GM20431 (cell line): ENCODE measurements around the gene BTRC.
"Not testable (repeated sequence)": the region's sequence is repeated elsewhere in the genome, so short reads cannot be mapped to it uniquely, and the experiment has no call there.

Experiments
- in situ Hi-C: fragments of 300-500 bp; cut with MseI, MboI; formaldehyde crosslinking; loops from one replicate; pipeline ENCODE4 v1.15.0; 2020; ENCODE audit warnings: low sequenced_read_pairs; ENCODE audit not compliant: unreplicated experiment

Gene BTRC

DNA sequence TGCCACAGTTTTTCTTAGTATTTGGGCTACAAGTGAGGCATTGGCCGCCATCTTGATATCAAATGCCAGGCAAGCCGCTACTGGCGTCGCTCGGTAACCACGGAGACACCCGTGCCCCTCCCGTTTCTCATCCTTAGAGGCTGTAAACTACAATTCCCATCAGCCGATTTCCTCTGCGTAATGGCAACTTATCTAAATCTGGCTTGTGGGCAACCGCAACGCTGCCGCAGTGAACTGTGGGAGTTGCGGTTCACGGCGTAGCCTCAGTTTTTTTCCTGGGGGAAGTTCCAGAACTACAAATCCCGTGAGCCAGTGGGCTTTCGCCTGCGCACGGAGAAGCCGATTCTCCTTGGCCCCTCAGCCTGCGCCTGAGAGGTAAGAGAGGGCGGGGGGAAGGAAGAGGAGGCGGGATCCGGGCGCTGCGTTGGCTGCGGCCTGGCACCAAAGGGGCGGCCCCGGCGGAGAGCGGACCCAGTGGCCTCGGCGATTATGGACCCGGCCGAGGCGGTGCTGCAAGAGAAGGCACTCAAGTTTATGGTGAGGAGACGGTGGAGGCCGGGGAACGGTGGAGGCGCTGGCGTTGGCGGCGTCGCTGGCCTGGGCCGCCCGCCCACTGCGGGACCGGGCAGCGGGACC lies at the start of gene BTRC:
Gene BTRC (plus strand): TSS at position 474 of the 636 bp plus-strand sequence. CDS start 16 bp downstream, at position 490.
- in situ Hi-C loops = no loop called here

DNA sequence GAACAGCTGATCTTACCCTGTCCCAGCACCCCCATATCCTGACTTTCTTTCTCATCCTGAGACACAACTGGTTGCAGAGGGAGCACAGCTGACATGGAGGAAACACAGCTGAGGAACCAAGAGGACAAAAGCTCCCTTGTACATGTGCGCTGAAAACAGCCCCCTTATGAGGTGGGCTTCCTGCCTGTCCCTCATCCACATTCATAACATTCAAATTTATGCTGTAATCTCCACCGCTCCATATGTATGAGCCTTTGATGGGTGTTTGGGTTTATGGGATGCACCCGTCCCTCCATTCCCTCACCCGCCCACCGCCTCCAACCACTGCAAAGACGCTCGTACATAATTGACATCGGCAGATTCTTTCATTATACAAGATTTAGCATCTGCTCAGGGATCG lies 49.6 kb upstream of the BTRC start:
- in situ Hi-C loops = loop anchor here (25.0 kb wide), 1 partner anchor 133 kb away; no protein-coding TSS in a partner anchor

DNA sequence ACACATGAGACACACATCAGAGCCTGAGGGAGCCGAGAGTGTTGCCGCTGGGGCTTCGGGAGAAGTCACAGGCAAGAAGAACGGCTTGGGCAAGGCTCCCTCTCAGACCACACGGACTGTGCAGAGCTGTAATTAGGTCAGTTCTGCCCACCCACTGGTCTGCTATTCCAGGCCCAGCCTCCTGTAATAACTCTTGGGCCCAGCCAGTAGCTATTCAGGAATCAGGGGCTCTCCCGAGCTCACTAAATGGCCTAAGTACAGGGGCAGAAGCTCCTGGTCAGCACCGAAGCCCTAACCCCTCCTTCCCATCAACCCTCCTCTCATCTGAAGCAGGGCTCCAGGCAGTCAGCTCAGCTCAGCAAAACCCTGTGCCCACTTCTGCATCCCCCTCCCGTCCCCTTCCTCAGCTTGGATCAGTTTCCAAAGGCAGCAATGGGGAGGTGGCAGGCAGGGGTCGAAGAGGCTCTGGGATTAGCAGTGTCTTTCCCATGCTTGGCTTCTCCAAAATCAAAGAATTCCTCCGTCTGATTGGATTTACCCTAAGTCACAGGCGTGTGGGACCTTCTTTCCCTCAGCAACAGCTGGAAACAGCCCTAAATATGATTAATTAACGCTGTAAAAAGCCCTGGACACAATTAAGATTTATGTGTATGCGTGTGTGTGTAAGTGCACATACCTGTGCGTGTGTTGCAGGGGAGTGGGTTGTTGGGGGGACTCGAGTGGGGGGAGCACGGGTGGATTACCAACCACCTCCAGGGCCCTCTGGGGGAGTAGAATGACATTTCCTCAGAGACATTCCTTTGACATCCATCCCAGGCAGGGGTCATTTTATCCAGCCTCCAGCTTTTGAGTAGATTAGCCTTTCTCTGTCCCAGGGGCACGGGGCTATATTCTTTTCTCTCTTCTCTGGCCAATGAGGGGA lies 48.4 kb upstream of the BTRC start:
- in situ Hi-C loops = loop anchor here (25.0 kb wide), 1 partner anchor 132 kb away; no protein-coding TSS in a partner anchor

DNA sequence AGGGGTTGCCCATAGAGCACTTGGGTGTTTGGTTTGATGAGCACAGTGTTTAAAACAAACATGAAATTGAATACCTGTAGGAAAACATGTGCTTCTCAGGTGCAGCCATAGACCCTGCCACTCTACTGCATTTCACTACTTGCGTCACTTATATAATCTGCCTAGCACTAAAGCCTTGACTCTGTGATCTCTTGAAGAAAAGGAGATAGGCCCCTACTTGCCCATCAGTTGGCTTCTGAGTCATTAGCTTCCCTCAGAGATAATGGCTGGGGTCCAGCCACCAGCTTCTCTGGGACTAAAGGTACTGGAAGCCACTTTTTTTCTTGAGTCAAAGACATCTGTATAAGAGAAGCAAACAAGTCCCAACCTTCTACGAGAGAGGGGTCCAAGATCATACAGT lies 45.9 kb upstream of the BTRC start:
- in situ Hi-C loops = loop anchor here (25.0 kb wide), 1 partner anchor 129 kb away; no protein-coding TSS in a partner anchor

DNA sequence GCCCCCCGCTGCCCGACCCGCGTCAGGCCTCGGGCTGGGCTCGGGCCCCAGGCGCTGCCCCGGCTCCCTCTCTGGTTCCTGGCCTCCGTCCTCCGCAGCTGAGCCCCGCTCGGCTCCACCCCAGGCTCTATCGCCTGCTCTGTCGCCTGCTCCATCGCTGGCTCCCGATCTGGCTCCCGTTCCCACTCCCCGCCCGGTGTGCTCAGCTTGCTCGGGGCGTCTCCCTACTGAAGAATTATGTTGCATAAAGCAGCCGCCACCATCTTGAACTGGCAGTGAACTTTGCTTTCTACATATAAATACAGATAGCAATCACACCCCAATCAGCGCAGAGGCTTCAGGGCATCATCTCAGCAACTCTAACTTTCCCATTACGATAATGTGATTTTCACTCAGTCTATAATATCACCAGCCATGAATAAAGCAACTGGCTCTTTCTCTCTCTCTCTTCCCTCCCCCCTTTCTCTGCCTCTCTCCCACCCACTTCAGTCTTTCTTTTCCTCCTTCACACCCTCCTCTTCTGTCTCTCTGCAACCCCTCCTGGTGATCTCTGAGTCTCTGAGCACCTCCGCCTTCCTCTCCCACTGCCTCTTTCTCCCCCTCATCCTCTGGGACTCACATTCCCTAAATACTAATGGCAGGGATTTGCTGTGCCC lies 43.3 kb upstream of the BTRC start:
- in situ Hi-C loops = loop anchor here (25.0 kb wide), 1 partner anchor 127 kb away; no protein-coding TSS in a partner anchor

DNA sequence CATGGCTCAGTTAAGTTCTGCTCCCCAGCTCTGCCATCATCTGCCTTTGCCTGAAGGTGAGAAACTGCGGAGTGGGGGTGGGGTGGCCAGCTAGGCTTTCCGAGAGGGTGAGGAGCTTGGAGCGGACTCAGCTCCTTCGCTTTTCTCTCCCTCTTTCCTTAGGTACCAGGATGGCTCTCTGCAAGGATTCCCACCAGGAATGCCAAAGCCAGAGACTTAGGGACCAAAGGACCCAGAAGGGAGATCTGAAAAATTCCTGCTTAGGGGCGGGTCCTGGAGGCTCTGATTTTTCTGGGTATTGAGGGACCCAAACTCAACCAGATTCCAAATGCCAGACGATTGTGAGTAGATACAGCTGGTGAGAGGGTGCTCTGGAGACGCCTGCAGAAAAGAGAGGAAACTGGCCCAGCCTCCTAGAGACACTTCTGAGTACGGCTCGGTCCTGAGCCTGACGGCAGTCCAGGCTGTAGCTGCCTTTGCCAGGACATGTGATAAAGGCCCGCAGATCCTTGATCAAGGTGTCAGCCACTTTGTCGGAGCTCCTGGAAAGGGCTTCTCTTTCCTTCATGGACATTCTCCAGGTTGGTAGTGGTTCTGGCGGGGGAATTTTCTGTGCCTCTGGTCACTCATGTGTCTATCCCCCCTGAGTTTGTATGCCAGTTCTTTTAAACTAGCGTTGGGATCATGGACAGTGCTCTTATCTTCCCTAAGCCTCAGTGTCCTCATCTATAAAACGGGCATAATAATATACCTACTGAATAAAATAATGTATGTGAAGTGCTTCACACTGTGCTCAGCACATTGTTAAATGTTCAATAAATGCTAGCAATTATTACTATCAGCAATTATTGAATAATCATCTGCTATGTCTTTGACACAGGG lies 42.5 kb upstream of the BTRC start:
- in situ Hi-C loops = loop anchor here (25.0 kb wide), 1 partner anchor 126 kb away; no protein-coding TSS in a partner anchor

DNA sequence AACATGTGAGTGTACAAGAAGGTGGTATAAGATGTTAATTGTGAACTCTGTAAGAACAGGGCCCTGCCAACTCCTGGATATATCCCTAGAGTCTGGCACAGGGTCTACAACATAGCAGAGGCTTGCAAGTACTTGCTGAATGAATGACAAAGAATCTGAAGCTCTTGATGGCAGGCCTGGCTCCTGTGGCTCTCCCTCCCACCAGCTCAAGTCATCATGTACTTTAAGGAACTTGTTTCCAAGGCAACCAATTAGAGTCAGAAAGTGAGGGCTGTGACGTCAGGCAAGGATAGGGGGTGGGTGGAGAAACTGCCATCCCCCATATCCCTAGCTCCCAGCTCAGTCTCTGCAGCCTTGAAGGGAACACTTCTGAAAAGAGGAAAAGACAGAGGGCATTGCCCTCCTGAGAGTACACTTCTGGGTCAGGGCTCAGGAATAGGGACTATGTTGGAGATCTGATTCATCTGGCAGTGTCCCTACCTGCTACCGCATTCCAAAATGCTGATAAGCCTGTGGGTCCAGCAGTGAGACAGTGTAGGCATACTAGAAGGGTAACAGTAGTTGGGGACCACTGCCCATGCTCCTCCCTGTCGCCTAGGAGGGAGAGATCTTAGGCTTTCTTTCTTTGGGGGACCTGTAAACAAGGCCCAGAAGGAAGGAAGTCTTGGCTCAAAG lies 34.6 kb upstream of the BTRC start:
- in situ Hi-C loops = loop anchor here (25.0 kb wide), 1 partner anchor 118 kb away; no protein-coding TSS in a partner anchor

DNA sequence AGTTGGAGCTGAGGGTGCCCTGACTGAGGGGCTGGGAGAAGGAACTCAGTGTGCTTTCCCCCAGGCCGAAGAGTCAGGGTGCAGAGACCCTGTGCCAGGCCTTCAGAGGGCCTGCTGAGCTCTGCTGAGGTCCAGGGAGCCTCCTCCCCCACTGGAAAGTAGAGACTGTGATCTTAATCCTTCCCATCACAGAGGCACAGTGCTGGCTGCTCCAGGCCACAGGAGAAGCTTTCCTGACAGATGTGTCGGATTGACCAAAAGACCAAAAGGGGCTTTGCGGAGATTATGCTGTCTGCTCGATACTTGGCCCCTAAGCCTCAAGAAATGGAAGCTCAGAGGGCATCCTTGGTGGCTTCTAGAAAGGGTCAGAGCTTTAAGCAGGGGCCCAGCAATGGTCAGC lies 32.9 kb upstream of the BTRC start:
- in situ Hi-C loops = loop anchor here (25.0 kb wide), 1 partner anchor 116 kb away; no protein-coding TSS in a partner anchor

DNA sequence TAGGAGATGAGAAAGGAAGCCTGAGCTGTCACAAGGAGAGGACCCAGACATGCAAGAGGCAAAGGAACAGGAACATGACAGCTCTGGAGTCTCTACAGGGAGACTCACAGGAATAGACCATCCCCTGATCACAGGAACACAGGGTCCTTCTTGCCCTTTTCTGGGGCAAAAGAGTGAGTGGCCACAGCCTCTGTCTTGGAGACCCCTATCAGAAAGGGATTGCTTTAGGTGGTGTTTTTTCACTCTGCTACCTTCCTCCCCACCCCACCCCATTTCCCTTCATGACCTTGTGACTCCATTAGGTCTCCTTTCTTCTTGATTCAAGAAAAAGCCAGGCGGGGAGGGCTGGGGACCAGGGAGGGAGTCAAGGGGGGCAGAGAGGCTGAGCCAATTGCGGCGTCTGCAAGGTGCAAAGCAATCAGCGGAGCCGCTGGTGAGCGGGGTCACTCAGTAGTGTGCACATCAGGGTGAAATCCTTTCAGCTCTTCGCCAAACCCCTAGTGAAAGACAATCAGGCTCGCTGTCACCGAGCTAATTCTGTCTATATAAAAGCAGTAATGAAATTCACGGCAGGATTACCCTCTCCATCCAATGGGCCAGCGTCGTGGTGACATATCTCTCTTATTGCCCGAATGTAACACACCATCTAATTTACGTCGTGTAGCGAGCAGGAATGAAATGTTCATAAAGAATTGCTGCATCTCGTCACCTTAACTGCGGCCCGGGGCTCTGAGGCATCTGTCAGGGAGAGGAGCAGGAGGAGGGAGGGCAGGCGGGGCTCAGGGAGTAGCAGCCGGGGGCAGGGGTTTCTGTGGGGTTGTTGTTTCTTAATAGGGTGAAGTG lies 31.5 kb upstream of the BTRC start:
- in situ Hi-C loops = loop anchor here (25.0 kb wide), 1 partner anchor 115 kb away; no protein-coding TSS in a partner anchor

DNA sequence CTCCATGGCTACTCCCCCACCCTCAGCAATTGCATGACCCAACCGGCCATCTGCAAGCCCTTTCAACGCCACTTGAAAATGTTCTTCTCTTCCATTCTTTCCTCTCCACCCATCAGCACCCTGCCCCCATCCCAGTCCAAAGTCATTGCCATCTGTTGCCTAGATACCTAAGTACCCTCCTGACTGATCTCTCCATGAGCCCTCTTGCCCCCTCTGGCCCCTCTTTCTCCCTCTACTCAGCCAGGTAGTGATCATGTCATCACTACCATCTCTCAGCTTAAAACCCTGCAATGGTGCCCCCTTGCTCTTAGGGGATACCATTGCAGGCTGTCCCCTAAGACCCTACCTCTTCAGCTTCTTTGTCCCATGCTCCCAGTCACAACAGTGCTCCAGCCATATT lies 30.5 kb upstream of the BTRC start:
- in situ Hi-C loops = loop anchor here (25.0 kb wide), 1 partner anchor 114 kb away; no protein-coding TSS in a partner anchor

DNA sequence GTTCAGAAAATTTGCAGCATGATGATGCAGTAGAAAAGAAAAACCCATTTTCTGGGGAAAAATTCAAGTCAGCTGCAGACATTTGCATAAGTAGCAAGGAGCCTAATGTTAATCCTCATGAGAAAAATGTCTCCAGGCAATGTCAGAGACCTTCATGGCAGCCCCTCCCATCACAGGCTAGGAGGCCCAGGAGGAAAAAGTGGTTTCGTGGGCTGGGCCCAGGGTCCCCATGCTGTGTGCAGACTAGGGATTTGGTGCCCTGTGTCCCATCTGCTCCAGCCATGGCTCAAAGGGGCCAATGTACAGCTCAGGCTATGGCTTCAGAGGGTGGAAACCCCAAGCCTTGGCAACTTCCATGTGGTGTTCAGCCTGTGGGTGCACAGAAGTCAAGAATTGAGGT lies 26.5 kb upstream of the BTRC start:
- in situ Hi-C loops = not testable (repeated sequence)

DNA sequence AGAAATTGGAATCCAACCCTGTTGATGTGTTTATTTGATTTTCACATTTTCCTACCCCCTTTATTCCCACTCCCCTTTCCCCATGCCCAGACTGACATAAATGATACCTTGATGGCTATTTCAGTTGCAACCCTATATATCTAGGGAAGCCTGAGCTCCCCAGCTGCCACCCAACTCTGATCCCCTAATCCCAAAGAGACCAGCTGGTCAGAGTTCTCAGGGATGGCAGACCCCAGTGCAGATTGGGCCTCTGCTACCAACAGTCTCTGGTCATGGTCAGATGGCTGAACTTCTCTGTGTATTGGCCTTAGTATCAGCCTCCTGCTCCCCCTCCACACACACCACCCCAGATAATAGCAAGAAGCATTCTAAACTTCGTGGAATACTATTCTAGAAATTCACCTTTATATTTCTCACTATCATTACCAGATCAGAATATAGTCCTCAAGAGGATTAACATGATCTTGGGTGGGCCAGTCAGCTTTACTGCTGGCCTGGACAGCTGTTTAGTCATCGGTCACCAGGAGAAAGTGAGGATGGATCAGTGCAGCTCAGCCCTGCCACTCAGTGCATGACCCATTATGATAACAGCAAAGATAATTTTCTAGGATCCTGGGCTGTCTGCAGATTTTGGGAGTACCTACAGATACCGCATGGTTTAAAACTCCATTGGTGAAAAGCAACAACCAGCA lies 24.5 kb upstream of the BTRC start:
- in situ Hi-C loops = no loop called here

DNA sequence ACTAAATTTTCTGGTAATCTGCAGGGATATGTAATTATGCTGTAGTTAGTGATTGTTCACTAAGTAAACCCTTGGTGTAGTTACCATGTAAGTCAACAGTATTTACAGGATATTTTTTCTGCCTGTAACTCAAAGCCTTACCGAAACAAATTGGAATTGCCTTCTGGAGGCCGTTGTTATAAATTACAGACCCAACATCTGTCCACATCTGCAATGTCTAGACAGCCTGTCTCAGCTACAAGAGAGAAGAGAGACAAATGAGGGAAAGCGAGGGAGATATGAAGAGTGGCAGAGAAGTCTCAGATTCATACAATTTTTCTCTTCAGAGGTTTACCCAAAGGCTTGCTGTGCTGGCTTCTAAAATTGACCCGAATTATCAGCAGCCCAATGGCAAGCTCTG lies 23.7 kb upstream of the BTRC start:
- in situ Hi-C loops = no loop called here

DNA sequence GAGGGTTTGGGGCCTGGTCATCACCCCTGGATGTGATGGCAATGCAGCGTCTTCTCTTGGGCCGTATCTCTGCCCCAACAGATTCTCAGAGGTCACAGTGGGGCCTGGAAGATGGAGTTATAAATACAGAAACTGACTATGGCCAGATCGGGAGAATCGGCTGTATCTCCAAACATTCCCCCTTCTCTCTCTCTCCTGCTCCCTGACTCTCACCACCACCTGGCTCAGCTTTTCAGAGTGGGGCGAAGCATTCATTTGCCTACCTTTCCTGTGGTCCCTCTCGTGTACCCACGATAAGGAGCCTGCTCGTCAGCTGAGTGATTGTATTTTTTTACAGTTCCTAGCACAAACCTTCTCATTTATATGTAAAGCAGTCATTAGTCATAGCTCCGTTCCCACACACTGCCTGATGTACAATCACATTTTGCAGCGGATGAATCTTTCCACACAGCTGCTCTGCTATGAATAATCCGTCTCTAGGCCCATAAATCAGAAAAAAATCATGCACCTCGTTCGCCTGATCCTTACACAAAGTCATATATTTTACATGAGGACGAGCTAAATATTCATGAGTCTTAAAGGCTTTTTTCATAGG lies 23.2 kb upstream of the BTRC start:
- in situ Hi-C loops = no loop called here

DNA sequence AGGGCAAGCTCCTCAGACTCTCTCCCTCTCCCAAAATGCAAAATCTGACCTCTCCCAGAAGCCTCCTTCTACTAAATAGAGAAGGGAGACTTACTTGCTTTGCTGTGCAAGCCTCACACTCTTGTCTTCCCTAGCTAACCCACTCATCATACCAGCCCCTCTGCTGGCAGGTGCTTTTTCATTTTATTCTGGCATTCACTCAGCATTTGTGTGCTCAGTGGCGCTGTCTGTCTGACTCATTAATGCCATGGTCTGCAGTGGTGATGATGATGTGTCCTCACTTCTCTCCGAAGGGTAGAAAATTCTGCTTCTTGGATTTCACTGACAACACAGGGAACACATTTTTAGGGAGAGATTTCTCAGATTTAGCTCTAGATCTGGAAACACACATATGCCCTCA lies 22.0 kb upstream of the BTRC start:
- in situ Hi-C loops = no loop called here

DNA sequence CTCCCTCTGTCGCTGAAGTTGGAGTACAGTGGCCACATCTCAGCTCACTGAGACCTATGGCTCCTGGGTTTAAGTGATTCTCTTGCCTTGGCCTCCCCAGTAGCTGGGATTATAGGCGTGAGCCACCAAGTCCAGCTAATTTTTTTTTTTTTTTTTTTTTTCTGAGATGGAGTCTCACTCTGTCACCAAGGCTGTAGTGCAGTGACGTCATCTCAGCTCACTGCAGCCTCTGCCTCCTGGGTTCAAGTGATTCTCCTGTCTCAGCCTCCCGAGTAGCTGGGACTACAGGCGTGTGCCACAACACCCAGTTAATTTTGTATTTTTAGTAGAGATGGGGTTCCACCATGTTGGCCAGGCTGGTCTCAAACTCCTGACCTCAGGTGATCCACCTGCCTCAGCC lies 19.7 kb upstream of the BTRC start:
- in situ Hi-C loops = not testable (repeated sequence)

DNA sequence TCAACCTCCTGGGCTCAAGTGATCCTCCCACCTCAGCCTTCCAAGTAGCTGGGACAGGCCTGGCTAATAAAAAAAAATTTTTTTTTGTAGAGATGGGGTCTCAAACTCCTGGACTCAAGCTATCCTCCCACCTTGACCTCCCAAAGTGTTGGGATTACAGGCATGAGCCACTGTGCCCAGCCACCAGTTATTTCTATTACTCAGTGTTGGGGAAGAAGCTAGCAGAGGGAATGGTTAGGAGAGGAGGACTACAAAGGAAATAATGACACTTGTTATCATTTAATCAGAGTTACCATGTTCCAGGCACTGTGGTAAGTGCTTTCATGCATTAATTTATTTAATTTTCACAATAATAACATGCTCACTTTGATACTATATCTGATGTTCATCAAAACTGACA lies 17.6 kb upstream of the BTRC start:
- in situ Hi-C loops = no loop called here
